Neural progenitor cell (in vitro differentiated cells): ENCODE measurements around the gene C6orf47. TPM values are rescaled to one million over a fixed set of nuclear protein-coding genes. Genes with fewer than 3 reads are reported as not detected.
A peak's percentile ranks its signal among the peaks of the same experiment; 100 is the strongest.

ENCODE experiments used
- DNase-seq: peaks from one replicate; pipeline ENCODE4 v3.0.0-alpha.2; 2016; ENCODE audit warnings: low spot score
- H2AFZ ChIP-seq: fragments of 200-600 bp; sonication (generic); replicated peaks from 2 replicates; pipeline ENCODE4 v1.6.1; 2016; ENCODE audit warnings: antibody characterized with exemption
- H3F3A ChIP-seq: fragments of 200-600 bp; sonication (generic); 2 replicates; pipeline ENCODE4 v1.6.1; 2016; ENCODE audit warnings: antibody characterized with exemption, low read depth
- H3K27ac ChIP-seq: fragments of 200-600 bp; sonication (generic); 2 replicates; pipeline ENCODE4 v1.5.1; 2016; ENCODE audit warnings: mild to moderate bottlenecking
- H3K27me3 ChIP-seq: fragments of 200-600 bp; sonication (generic); 2 replicates; pipeline ENCODE4 v1.6.1; 2016; ENCODE audit warnings: mild to moderate bottlenecking, moderate library complexity
- H3K36me3 ChIP-seq: fragments of 200-600 bp; sonication (generic); 2 replicates; pipeline ENCODE4 v1.5.1; 2016
- H3K4me1 ChIP-seq: fragments of 200-600 bp; sonication (generic); 2 replicates; pipeline ENCODE4 v1.6.1; 2016; ENCODE audit warnings: mixed run types
- H3K4me2 ChIP-seq: fragments of 200-600 bp; sonication (generic); 2 replicates; pipeline ENCODE4 v1.6.1; 2016
- H3K4me3 ChIP-seq: fragments of 200-600 bp; sonication (generic); 2 replicates; pipeline ENCODE4 v1.5.1; 2016
- H3K79me2 ChIP-seq: fragments of 200-600 bp; sonication (generic); 2 replicates; pipeline ENCODE4 v1.6.1; 2016; ENCODE audit warnings: low read depth
- H3K9ac ChIP-seq: fragments of 200-600 bp; sonication (generic); 2 replicates; pipeline ENCODE4 v1.6.1; 2016
- H3K9me3 ChIP-seq: fragments of 200-600 bp; sonication (generic); 2 replicates; pipeline ENCODE4 v1.5.1; 2016; ENCODE audit warnings: low read depth
- H4K20me1 ChIP-seq: fragments of 200-600 bp; sonication (generic); 2 replicates; pipeline ENCODE4 v1.6.1; 2016; ENCODE audit warnings: low read depth
- H3K27ac Mint-ChIP-seq: 3 replicates; pipeline ENCODE4 v1.8.0; 2021; ENCODE audit warnings: mixed read lengths
- H3K27me3 Mint-ChIP-seq: 2 replicates; pipeline ENCODE4 v1.8.0; 2022; ENCODE audit warnings: low read depth, mild to moderate bottlenecking, inconsistent platforms, moderate library complexity, mixed read lengths; ENCODE audit not compliant: insufficient read depth
- H3K36me3 Mint-ChIP-seq: 3 replicates; pipeline ENCODE4 v1.8.0; 2021; ENCODE audit warnings: mixed read lengths
- H3K4me1 Mint-ChIP-seq: 3 replicates; pipeline ENCODE4 v1.8.0; 2021; ENCODE audit warnings: mixed read lengths
- H3K4me3 Mint-ChIP-seq: 3 replicates; pipeline ENCODE4 v1.8.0; 2021; ENCODE audit warnings: mild to moderate bottlenecking, moderate library complexity, mixed read lengths
- H3K9me3 Mint-ChIP-seq: 3 replicates; pipeline ENCODE4 v1.8.0; 2020; ENCODE audit warnings: mixed read lengths
- EZH2 ChIP-seq: fragments of 200-600 bp; sonication (generic); IDR thresholded peaks from 2 replicates; pipeline ENCODE4 v1.6.1; 2017; ENCODE audit warnings: antibody characterized with exemption, mild to moderate bottlenecking, moderate library complexity
- EZH2phosphoT487 ChIP-seq: fragments of 200-600 bp; sonication (generic); IDR thresholded peaks from 2 replicates; pipeline ENCODE4 v1.6.1; 2017; ENCODE audit warnings: antibody characterized with exemption
- total RNA-seq: library from RNA; depleted of rRNA; stranded (reverse); fragments of >200 nt; gene quantifications from 2 replicates; pipeline ENCODE4 v1.2.3, GENCODE V29; 2015; ENCODE audit warnings: low replicate concordance
- TF ChIP-seq, protein P1 (sequence below): fragments of 200-600 bp; sonication (generic); IDR thresholded peaks from 2 replicates; pipeline ENCODE4 v1.5.1; 2017; ENCODE audit warnings: antibody characterized with exemption, mild to moderate bottlenecking

The C6orf47 gene
- total RNA-seq, 1 donor from 2014 or later = 14.6 TPM

DNA sequence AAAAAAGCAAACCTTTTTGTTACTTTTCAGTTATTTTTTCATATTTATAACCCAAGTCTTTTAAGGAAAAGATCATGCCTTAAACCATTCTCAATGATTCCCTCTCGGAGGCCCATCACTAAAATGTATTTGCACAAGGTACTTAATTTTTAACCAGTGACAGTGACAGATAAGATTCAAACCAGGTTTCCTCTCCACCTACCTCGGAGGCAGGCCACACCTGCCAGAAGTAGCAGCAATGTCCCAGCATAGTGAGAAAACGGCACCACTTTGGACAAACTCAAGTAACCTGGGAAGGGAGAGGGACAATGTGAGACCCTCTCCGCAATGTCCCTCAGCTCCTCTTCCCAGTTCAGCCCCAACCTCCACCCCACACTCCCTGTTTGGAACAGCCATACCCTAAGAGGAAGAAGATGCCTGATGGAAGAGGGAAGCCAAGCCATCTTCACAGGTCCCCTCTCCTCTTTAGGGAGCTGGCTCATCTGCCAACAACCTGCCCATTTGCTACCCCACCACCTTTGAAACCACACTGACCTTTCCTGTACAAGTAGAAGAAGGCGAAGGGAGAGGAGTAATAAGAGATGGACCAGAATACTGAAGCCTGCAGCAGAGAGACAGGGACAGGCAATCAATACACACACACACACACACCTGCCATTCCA, 40.3 kb upstream of the C6orf47 start:
- DNase-seq = no peak
- no peaks in the 10 kb centered on the region for H3F3A ChIP-seq
- peaks cover 2% of the 10 kb centered on the region for H3K27me3 Mint-ChIP-seq
- no peaks in the 10 kb centered on the region for H4K20me1 ChIP-seq
- no peak overlapping the region for H3K9ac ChIP-seq
- H3K27ac Mint-ChIP-seq = peak overlapping the region; percentile 11
- peaks cover 19% of the 10 kb centered on the region for H3K4me1 Mint-ChIP-seq
- H3K4me1 ChIP-seq = no peaks in the 10 kb centered on the region
- H3K4me2 ChIP-seq = no peak overlapping the region
- TF ChIP-seq, protein P1, sequence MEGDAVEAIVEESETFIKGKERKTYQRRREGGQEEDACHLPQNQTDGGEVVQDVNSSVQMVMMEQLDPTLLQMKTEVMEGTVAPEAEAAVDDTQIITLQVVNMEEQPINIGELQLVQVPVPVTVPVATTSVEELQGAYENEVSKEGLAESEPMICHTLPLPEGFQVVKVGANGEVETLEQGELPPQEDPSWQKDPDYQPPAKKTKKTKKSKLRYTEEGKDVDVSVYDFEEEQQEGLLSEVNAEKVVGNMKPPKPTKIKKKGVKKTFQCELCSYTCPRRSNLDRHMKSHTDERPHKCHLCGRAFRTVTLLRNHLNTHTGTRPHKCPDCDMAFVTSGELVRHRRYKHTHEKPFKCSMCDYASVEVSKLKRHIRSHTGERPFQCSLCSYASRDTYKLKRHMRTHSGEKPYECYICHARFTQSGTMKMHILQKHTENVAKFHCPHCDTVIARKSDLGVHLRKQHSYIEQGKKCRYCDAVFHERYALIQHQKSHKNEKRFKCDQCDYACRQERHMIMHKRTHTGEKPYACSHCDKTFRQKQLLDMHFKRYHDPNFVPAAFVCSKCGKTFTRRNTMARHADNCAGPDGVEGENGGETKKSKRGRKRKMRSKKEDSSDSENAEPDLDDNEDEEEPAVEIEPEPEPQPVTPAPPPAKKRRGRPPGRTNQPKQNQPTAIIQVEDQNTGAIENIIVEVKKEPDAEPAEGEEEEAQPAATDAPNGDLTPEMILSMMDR = no peak
- TF ChIP-seq EZH2phosphoT487 (no peak), EZH2 (no peak)
- H3K9me3 Mint-ChIP-seq = no peaks in the 10 kb centered on the region
- no peaks in the 10 kb centered on the region for H3K36me3 ChIP-seq
- no peaks in the 10 kb centered on the region for H3K9me3 ChIP-seq
- no peak overlapping the region for H2AFZ ChIP-seq
- H3K36me3 Mint-ChIP-seq = peaks cover 11% of the 10 kb centered on the region
- H3K27ac ChIP-seq = no peak overlapping the region
- H3K4me3 Mint-ChIP-seq = peak overlapping the region; percentile 99
- no peaks in the 10 kb centered on the region for H3K27me3 ChIP-seq
- peaks cover 32% of the 10 kb centered on the region for H3K79me2 ChIP-seq
- no peak overlapping the region for H3K4me3 ChIP-seq

DNA sequence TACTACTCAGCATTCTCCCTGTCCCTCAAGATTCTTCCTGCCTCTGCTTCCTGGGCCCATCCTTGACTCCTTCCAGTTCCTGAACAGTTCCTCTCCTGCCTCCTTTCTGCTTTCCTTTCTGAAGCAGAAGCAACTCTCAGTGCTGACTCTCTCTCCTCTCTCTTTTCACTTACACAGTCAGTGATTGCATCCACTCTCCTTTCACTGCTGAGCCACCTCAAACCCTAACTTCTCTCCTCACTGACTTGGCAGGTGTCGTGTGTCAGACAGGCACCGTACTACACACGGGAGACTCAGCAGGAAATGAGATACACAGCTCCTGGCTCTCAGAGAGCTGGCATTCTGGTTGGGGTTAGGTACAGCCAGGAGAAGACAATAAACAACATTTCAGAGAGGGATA, 37.0 kb upstream of the C6orf47 start:
- TF ChIP-seq, protein P1 = no peak
- TF ChIP-seq EZH2 = no peak
- no peak for TF ChIP-seq EZH2phosphoT487
- no peaks in the 10 kb centered on the region for H3K27me3 Mint-ChIP-seq
- H3K4me1 Mint-ChIP-seq = peaks cover 16% of the 10 kb centered on the region
- no peak overlapping the region for H3K9ac ChIP-seq
- H3K4me3 Mint-ChIP-seq = no peak overlapping the region
- H2AFZ ChIP-seq = no peak overlapping the region
- H3K9me3 Mint-ChIP-seq = no peaks in the 10 kb centered on the region
- H3K4me1 ChIP-seq = no peaks in the 10 kb centered on the region
- H4K20me1 ChIP-seq = no peaks in the 10 kb centered on the region
- H3F3A ChIP-seq = no peaks in the 10 kb centered on the region
- no peak overlapping the region for H3K4me3 ChIP-seq
- H3K36me3 ChIP-seq = no peaks in the 10 kb centered on the region
- no peaks in the 10 kb centered on the region for H3K9me3 ChIP-seq
- peaks cover 31% of the 10 kb centered on the region for H3K79me2 ChIP-seq
- no peak overlapping the region for H3K4me2 ChIP-seq
- H3K36me3 Mint-ChIP-seq = peaks cover 18% of the 10 kb centered on the region
- no peak for DNase-seq
- H3K27ac ChIP-seq = no peak overlapping the region
- no peaks in the 10 kb centered on the region for H3K27me3 ChIP-seq
- no peak overlapping the region for H3K27ac Mint-ChIP-seq

DNA sequence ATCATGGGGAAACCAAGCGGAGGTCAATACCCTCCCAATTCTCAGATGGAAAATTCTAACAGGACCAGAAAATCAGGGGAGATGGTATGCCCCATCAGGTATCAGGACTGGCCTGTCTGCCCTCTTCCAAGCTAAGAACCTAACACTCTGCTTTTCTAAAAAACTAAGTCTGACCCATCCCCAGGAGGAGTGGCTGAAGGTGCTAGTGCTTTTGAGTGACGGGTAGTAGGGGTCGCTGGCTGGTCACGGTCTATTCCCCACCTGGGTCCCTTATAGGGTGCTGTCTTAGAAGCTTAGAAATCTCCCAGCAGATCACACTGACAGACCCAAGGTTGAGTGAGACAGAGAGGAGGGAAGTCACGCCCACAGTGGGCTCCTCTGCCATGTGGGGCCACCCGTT, 33.0 kb upstream of the C6orf47 start:
- Histone ChIP-seq H3K36me3 (no peaks in the 10 kb centered on the region), H3K27ac (no peak overlapping the region), H3K27me3 (no peaks in the 10 kb centered on the region), H3K9ac (no peak overlapping the region), H3K79me2 (no peaks in the 10 kb centered on the region), H3K4me3 (no peak overlapping the region), H3K9me3 (no peaks in the 10 kb centered on the region), H2AFZ (no peak overlapping the region), H3K4me2 (no peak overlapping the region), H4K20me1 (peaks cover 3% of the 10 kb centered on the region), H3K4me1 (no peaks in the 10 kb centered on the region), H3F3A (no peaks in the 10 kb centered on the region)
- H3K4me3 Mint-ChIP-seq = no peak overlapping the region
- no peak overlapping the region for H3K27ac Mint-ChIP-seq
- H3K27me3 Mint-ChIP-seq = no peaks in the 10 kb centered on the region
- H3K9me3 Mint-ChIP-seq = no peaks in the 10 kb centered on the region
- TF ChIP-seq, protein P1 = no peak
- no peak for TF ChIP-seq EZH2phosphoT487
- no peak for TF ChIP-seq EZH2
- no peaks in the 10 kb centered on the region for H3K4me1 Mint-ChIP-seq
- H3K36me3 Mint-ChIP-seq = peaks cover 32% of the 10 kb centered on the region
- DNase-seq = no peak
